NCI-H1417 treated with DMSO at 0.1 percent for 48 hours (cell line): ENCODE data around the gene ADH5.
"Not testable (repeated sequence)": the region's sequence is repeated elsewhere in the genome, so short reads cannot be mapped to it uniquely, and the experiment has no call there.

Experiments
- DNase-seq: peaks from one replicate; lab custom pipeline; 2025; lab: John Stamatoyannopoulos, UW

The ADH5 gene

DNA sequence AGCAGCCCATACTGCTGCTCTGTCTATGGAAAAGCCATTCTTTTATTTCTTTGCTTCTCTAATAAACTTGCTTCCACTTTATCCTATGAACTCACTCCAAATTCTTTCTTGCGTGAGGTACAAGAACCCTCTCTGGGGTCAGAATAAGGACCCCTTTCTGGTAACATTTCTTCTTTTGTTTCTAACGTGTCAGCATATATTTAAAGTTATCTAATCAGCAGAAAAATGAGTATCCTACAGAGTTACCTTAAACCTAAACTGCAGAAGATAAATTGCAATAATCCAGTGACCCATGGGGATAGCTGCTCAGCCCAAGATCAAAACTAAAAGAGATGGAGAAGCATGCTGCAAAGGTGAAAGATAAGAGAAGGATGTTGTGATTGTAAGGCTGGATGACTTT lies 4.0 kb downstream of the ADH5 start:
- DNase-seq: no peak

- no peak for DNase-seq
Measured at GRCh38 chr4:99082192-99082591, 6.4 kb downstream of the ADH5 start.

- not testable (repeated sequence) for DNase-seq
Measured at GRCh38 chr4:99080869-99081268, 7.7 kb downstream of the ADH5 start.

DNA sequence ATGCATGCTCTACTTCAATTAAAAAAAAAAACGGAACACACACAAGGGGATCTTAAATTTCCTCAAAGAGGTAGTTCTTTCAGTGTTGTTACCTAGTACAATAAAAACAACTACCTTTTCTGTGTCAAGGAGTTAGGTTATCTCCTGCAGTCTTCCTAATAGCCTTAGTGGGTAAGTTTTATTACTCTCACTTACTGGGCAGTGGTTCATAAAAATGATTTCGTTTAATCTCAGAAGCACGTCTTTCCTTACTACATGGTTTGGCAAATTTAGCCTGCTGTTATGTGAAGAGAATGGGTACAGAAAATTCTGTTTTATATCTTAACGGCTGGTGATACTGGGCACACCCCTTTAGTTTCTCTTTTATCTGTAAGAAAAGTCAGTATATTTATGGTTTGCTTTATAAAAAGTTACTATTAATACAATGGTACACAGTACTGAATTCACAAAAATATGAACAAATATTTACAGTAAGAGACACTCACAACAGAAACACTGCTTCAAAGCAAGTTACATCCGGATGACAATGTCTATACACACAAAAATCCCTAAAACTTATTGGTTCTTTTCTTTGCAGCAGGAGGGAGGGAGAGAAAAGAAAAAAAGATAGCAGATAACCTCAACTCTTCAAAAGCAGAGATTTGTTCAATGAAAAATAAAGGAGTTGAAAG lies 8.8 kb downstream of the ADH5 start:
- no peak for DNase-seq

DNA sequence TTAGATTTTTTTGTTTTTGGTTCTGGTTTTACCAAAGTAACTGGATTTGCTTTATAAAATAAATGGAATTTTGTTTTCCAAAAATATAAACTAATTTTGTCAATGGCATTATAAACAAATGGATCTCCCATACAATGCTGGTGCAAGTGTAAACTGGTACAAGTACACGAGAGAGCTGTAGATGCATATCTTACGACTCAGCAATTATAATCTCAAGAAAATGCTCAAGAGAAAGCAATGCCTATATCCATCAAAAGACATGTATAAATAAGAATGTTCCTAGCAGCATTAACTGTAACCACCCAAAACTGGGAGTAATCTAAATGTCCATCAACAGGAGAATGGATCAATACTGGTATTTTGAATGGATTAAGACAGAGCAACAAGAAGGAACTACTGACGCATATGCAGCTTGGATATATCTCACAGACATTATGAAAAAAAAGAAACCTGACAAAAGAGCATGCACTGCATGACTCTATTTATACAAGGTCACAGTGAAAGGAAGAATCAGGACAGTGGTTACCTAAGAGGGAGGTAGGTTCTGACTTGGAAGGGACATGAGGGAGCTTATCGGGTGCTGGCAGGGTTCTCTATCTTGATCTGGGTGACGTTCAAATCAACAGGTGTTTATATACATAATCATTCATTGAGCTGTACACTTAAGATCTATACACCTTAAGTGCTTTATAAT lies 9.5 kb downstream of the ADH5 start:
- no peak for DNase-seq

- no peak for DNase-seq
Measured at GRCh38 chr4:99078336-99078735, 10.3 kb downstream of the ADH5 start.

DNA sequence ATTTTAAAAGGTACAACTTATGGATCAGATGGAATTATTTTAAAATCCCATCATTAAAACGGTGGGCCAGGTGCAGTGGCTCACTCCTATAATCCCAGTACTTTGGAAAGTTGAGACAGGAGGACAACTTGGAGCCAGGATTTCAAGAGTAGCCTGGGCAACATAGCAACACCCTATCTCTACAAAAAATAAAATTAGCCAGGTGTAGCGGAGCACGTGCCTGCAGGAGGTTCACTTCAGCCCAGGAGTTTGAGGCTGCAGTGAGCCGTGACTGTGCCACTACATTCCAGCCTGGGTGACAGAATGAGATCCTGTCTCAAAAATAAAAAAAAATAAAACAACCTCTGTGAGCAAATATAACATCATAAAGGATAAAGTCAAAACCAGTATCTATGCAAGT lies 11.4 kb downstream of the ADH5 start:
- DNase-seq: no peak

DNA sequence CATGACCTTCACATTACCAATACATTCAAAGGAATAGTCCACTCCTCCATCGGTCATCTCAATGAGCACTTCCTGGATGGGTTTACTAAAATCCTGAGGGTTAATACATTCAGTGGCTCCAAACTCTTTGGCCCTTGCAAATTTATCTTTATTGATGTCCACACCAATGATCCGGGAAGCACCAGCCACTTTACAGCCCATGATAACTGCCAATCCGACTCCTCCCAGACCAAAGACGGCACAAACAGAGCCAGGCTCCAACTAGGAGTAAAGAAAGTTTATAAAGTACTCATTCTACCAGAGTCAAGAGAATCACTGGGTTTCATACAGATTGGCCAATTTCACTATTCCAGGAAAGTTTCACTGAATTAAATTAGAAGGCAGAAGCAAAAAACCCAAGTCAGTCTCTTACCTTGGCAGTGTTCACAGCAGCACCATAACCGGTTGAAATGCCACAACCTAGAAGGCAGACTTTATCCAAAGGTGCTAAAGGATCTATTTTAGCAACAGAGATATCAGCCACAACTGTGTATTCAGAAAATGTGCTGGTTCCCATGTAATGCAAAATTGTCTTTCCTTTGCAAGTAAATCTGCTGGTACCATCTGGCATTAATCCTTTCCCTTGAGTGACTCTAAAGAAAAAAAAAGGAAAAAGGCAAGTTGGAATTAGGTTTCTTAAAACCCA lies 12.2 kb downstream of the ADH5 start:
- DNase-seq: no peak

GRCh38 chr4:99074816-99075215 lies 13.8 kb downstream of the ADH5 start:
- DNase-seq: no peak

DNA sequence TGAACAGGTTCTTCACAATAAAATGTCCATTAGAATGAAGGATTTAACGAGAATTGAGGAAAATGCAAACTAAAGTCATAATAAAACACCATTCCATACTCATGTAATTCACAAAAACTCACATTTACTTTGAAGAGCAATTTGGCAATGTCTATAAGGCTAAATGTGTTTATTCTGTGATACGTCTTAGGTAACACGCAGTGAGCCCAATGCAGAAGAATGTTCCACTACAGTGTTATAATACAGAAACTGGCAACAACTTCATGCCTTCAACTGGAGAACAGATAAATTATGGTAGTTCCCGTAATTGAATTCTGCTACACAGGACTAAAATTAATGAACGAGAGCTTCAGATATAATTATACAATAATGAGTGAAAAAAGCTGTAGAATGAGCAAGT lies 17.4 kb downstream of the ADH5 start:
- no peak for DNase-seq

DNA sequence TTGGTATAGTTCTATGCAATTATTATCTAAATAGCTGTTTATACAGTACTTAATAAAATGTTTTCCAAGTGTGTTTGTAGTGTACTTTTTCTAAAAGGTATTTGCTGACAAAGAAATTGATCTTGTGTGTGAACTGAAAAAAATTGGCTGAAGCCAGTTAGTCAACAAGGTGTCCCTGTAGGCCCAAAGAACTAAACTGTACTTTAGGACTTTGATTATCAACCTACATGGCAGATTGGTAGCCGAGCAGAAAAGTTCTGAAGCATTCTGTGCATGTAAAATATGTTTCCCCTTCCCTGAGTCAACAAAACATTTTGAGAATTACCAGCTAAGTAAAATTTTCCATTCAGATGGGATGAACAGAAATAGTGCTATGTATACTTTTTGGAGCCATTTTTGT lies 21.0 kb downstream of the ADH5 start:
- no peak for DNase-seq

DNA sequence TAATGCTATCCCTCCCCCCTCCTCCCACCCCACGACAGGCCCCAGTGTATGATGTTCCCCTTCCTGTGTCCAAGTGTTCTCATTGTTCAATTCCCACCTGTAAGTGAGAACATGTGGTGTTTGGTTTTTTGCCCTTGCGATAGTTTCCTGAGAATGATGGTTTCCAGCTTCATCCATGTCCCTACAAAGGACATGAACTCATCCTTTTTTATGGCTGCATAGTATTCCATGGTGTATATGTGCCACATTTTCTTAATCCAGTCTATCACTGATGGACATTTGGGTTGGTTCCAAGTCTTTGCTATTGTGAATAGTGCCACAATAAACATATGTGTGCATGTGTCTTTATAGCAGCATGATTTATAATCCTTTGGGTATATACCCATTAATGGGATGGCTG lies 23.1 kb downstream of the ADH5 start:
- DNase-seq: not testable (repeated sequence)

DNA sequence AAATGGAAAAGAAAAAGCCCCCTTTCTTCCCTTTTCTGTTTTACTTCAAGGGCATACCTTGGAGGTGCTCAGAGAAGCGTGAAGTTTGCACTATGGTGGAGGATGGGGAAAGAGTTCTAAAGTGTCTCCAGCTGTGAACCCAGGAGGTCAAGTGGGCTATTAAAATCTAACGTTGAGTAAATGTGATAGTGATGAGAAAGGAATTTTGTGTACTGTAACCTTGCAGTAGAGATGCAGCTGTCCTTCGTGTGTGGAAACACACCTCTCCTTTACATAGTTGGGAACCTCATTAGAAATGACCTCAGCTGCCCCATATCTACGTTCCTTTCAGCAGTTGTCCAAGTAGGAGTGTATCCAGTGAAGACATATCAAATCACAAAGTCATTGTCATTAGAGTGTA lies 26.5 kb downstream of the ADH5 start:
- DNase-seq: no peak

- DNase-seq: no peak
Measured at GRCh38 chr4:99061048-99061700, 27.4 kb downstream of the ADH5 start.

DNA sequence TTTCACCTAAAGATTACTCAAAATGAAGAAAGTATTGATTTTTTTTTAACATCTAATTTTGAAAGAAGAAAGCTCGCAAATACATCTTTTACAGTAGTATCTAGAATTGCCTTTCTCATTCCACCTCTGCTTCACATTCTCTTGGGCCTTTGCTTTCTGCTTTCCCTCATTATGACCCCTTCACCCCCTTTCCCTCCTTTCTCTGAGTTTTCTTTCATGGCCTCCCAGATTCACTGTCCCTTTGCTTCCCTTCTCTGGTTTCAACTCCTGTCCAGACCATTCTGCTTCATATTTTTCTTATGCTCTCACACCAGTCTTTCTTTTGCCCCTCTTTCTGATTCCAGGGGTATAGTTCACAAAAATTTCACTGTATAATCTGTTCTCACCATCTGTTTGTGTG lies 29.0 kb downstream of the ADH5 start:
- no peak for DNase-seq

GRCh38 chr4:99058228-99058627 lies 30.4 kb downstream of the ADH5 start:
- DNase-seq: no peak

DNA sequence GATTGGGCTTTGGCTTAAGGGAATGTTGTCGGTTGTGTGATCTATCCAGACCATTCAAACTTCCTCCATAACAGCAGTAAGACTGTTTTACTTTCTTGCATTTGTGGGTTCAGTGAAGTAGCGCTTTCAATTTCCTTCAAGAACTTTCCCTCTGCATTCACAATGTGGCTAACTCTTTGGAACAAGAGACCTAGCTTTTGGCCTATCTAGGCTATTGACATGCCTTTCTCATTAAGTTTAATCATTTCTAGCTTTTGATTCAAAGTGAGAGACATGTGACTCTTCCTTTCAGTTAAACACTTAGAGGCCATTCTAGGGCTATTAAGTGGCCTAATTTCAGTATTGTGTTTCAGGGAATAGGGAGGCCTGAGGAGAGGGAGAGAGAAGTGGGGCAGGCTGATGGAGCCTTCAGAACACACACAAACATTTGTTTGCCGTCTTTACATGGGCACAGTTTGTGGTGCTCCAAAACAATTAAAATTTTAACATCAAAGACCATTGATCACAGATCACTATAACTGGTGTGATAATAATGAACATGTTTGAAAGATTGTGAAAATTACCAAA lies 34.1 kb downstream of the ADH5 start:
- no peak for DNase-seq

DNA sequence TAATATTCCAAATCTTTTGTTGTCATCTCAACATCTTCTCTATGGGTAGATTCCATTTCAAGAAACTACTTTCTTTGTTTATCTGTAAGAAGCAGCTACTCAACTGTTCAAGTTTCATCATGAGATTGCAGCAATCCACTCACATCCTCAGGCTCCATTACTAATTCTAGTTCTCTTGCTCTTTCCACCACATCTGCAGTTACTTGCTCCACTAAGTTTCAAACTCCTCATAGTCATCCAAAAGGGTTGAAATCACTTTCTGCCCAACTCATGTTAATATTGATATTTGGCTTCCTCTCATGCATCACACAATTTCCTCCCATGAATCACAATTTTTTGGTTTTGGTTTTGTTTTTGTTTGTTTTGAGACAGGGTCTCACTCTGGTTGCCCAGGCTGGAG lies 35.7 kb downstream of the ADH5 start:
- no peak for DNase-seq

DNA sequence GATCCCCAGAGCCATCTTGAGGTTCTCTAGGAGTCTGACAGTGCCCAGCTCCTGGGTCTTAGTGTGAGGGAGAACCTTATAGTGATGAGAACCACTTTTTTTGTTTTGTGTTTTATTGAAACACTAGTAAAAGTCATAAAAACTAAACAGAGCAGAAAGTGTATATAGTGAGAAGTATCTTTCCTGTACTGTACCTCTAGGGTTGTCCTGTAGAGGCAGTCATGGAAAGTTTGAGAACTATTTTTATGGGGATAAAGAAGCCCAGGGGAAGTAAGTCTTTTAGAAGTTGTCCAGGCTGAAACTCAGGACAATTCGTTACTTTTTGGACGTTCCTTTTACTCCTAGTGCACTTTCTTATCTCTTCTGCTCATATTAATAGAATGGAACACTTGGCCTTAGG lies 40.9 kb downstream of the ADH5 start:
- DNase-seq: no peak

DNA sequence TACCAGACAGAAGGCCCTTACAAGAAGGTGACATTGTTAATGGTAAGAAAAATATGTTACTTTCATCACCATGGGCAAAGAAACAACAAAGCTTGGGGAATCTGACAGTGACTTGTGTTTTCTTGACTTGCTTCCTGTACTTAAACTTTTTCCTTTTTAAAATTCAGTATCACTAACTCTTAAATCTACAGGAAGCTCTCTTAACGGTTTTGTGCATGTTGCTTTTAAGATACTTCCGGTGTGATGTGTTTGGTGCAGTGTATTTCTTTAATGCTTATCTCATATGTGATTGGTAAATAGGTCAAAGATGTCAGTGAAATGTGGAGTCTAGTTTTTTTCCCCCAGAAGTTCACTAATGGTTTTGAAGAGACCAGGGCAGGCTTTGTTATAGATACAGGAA lies 45.2 kb downstream of the ADH5 start:
- DNase-seq: no peak

DNA sequence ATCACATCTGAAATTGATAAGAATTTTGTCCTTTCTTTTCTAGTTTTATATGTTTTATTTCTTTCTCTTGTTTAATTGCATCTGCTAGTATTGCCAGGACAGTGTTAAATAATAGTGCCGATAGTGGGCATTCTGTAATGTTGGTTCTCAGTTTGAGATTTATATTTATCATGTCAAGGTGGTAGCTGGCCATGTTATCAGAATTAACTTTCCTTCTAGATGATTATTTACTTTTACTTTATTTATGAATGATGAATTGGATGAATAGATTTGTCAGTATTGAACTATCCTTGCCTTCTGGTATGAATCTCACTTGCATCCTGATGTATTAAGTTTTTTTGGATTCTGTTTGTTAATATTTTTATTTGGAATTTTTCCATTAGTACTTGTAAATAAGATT lies 50.4 kb downstream of the ADH5 start:
- no peak for DNase-seq

DNA sequence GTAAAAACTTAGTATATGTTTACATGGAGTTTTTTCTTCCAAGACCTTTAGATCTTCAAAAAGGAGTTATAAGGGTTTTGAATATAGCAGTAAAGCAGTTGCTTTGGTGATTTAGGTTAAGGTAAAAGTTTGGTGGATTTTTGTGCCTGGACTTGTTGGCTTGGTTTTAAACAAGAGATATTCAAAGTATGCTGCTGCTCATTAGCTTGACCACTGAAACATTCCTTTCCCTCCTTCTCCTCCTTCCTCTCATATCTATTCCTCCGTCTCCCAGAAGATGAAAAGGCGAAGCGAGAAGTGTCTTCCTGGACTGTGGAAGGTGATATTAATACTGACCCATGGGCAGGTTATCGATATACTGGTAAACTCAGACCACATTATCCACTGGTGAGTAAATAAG lies 54.6 kb downstream of the ADH5 start:
- no peak for DNase-seq

DNA sequence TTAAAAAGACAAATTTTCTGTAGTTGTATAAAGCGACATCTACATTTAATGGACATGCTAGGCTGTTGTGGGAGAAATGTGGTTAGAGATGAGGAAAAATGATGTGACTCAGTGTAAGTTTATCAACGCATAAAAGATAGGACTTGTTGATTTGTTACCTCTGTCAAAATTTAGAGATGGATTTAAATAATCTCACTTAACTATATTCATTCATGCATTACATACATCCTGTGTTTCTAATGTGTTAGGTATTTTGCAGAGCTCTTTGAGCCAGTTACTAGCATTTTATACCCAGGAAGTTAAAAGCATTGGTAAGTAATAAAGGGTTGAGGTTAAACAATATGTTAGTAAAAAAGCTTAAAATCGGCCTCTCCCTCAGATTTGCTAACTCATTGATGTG lies 58.7 kb downstream of the ADH5 start:
- DNase-seq: no peak
